Measurements from ENCODE around the gene GSG1L.

GSG1L gene

GRCh38 chr16:28059841-28060575 is 3.5 kb downstream of the GSG1L start:
- ChIA-PET POLR2A (interaction anchor here (0.6 kb wide), 1 partner anchor 432 kb away, joined by 3 read pairs; no protein-coding TSS in a partner anchor), CTCF (no interaction called here)
- DNase-seq (ENCODE audit: extremely low spot score) = no peak
- TF ChIP-seq TARDBP (IDR thresholded peaks at IDR 0.05) (no peak), NFRKB (IDR thresholded peaks at IDR 0.05) (no peak), L3MBTL2 (conservative IDR thresholded peaks at IDR 0.05) (no peak), FOXA1 (IDR thresholded peaks at IDR 0.05) (no peak), FOXM1 (IDR thresholded peaks at IDR 0.05; ENCODE audit: borderline replicate concordance) (no peak), ZNF384 (IDR thresholded peaks at IDR 0.05) (no peak), BHLHE40 (IDR thresholded peaks at IDR 0.05; ENCODE audit: borderline replicate concordance) (no peak)

- no peak for DNase-seq (ENCODE audit: extremely low spot score)
- POLR2A ChIA-PET = no interaction called here
- TF ChIP-seq FOXK2 (IDR thresholded peaks at IDR 0.05) = no peak
- TF ChIP-seq ARNT (IDR thresholded peaks at IDR 0.05) = no peak
- no peak for TF ChIP-seq TARDBP (IDR thresholded peaks at IDR 0.05)
- no peak for TF ChIP-seq SUZ12 (IDR thresholded peaks at IDR 0.05)
- TF ChIP-seq BHLHE40 (IDR thresholded peaks at IDR 0.05; ENCODE audit: borderline replicate concordance) = no peak
- TF ChIP-seq CTBP1 (IDR thresholded peaks at IDR 0.05; ENCODE audit: borderline replicate concordance) = no peak
- no peak for TF ChIP-seq ZNF384 (IDR thresholded peaks at IDR 0.05)
- TF ChIP-seq NFRKB (IDR thresholded peaks at IDR 0.05) = no peak
- TF ChIP-seq LEF1 (IDR thresholded peaks at IDR 0.05; ENCODE audit: borderline replicate concordance) = no peak
- no peak for TF ChIP-seq FOXA1 (IDR thresholded peaks at IDR 0.05)
- TF ChIP-seq FOXM1 (IDR thresholded peaks at IDR 0.05; ENCODE audit: borderline replicate concordance) = no peak
- TF ChIP-seq, protein P1, sequence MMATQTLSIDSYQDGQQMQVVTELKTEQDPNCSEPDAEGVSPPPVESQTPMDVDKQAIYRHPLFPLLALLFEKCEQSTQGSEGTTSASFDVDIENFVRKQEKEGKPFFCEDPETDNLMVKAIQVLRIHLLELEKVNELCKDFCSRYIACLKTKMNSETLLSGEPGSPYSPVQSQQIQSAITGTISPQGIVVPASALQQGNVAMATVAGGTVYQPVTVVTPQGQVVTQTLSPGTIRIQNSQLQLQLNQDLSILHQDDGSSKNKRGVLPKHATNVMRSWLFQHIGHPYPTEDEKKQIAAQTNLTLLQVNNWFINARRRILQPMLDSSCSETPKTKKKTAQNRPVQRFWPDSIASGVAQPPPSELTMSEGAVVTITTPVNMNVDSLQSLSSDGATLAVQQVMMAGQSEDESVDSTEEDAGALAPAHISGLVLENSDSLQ (IDR thresholded peaks at IDR 0.05) = no peak
- no peak for TF ChIP-seq SP1 (IDR thresholded peaks at IDR 0.05)
- CTCF ChIA-PET = no interaction called here
Observed at GRCh38 chr16:28058839-28059589, 4.5 kb downstream of the GSG1L start.

GRCh38 chr16:28057949-28058348 is 5.6 kb downstream of the GSG1L start:
- TF ChIP-seq CTBP1 (IDR thresholded peaks at IDR 0.05; ENCODE audit: borderline replicate concordance) (no peak), TARDBP (IDR thresholded peaks at IDR 0.05) (no peak), ARNT (IDR thresholded peaks at IDR 0.05) (no peak), ZNF384 (IDR thresholded peaks at IDR 0.05) (no peak)
- ChIA-PET CTCF (no interaction called here), POLR2A (no interaction called here)
- no peak for DNase-seq (ENCODE audit: extremely low spot score)

DNA sequence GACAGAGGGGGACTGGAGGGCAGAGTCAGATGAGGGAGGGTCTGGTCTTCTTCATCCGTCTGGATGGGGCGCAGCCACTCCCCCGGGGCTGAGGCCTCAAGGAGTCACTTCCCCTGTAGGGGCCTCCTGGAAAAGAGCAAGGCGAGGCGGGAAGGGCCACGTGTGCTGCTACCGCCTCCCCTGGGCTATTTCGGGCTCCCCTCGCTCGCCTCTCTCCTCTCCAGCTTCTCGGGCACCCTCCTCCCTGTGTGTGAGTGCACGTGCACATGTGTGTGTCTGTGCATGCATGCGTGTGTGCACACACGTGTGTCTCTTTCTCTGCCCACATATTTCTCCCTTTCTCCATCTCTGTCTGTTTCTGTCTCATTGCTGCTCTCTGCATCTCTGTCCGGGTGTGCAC is 10.1 kb downstream of the GSG1L start:
- POLR2A ChIA-PET = no interaction called here
- CTCF ChIA-PET = no interaction called here
- TF ChIP-seq ZNF384 (IDR thresholded peaks at IDR 0.05) = no peak
- TF ChIP-seq, protein P1 (IDR thresholded peaks at IDR 0.05) = no peak
- TF ChIP-seq FOXM1 (IDR thresholded peaks at IDR 0.05; ENCODE audit: borderline replicate concordance) = no peak
- TF ChIP-seq SP1 (IDR thresholded peaks at IDR 0.05) = no peak
- no peak for TF ChIP-seq ARNT (IDR thresholded peaks at IDR 0.05)
- no peak for TF ChIP-seq L3MBTL2 (conservative IDR thresholded peaks at IDR 0.05)
- no peak for TF ChIP-seq HDGF (IDR thresholded peaks at IDR 0.05; ENCODE audit: borderline replicate concordance)
- TF ChIP-seq FOXK2 (IDR thresholded peaks at IDR 0.05) = no peak
- TF ChIP-seq SUZ12 (IDR thresholded peaks at IDR 0.05) = no peak
- TF ChIP-seq NFRKB (IDR thresholded peaks at IDR 0.05) = no peak
- no peak for TF ChIP-seq ELF4 (IDR thresholded peaks at IDR 0.05)
- TF ChIP-seq TARDBP (IDR thresholded peaks at IDR 0.05) = no peak
- TF ChIP-seq CTBP1 (IDR thresholded peaks at IDR 0.05; ENCODE audit: borderline replicate concordance) = no peak
- TF ChIP-seq FOXA1 (IDR thresholded peaks at IDR 0.05) = no peak
- TF ChIP-seq BHLHE40 (IDR thresholded peaks at IDR 0.05; ENCODE audit: borderline replicate concordance) = no peak
- no peak for TF ChIP-seq LEF1 (IDR thresholded peaks at IDR 0.05; ENCODE audit: borderline replicate concordance)
- no peak for DNase-seq (ENCODE audit: extremely low spot score)

DNA sequence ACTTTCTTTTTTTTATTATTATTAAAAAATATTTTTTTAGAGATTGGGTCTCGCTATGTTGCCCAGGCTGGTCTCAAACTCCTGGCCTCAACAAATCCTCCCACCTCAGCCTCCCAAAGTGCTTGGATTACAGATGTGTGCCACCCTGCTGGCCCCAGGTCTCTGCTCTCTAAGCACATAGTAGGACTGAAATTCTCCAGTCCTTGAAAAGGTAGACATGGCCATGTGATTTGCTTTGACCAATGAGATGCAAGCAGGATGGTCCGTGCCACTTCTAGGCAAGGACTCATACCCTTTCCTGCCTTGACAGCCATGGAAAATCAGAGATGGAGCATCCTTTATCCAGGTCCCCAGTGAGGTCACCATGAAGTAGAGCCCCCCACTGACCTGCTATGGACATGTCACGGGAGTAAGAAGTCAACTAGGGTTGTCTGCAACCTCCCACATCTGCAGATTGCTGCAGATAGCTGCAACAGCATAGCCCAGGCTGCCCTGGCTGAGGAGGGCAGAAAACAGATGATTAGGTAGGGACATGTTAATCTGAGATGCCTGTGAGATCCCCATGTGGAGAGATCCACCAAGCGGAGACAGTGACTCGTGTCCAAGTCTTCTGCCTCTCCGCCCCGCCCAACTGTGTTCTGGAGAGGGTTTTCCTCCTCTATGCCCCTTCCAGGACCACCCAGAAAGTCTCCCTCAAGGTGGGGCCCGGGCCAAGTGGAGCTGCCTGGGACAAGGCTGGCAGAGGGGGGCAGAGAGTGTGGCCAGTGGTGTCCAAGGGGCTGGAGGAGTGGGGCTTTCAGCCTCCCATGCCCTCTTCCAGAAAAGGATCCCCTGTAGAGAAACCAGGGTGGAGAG is 11.0 kb downstream of the GSG1L start:
- POLR2A ChIA-PET = interaction anchor here (0.7 kb wide), 1 partner anchor 16 kb away, joined by 3 read pairs; no protein-coding TSS in a partner anchor
- DNase-seq (ENCODE audit: extremely low spot score) = no peak
- TF ChIP-seq LEF1 (IDR thresholded peaks at IDR 0.05; ENCODE audit: borderline replicate concordance) = no peak
- TF ChIP-seq, protein P1 (IDR thresholded peaks at IDR 0.05) = no peak
- CTCF ChIA-PET = no interaction called here

GRCh38 chr16:28051486-28051885 is 12.0 kb downstream of the GSG1L start:
- no peak for DNase-seq (ENCODE audit: extremely low spot score)
- ChIA-PET CTCF (no interaction called here), POLR2A (no interaction called here)
- TF ChIP-seq BHLHE40 (IDR thresholded peaks at IDR 0.05; ENCODE audit: borderline replicate concordance) = no peak
- no peak for TF ChIP-seq LEF1 (IDR thresholded peaks at IDR 0.05; ENCODE audit: borderline replicate concordance)
- no peak for TF ChIP-seq SUZ12 (IDR thresholded peaks at IDR 0.05)
- no peak for TF ChIP-seq FOXM1 (IDR thresholded peaks at IDR 0.05; ENCODE audit: borderline replicate concordance)
- TF ChIP-seq ELF4 (IDR thresholded peaks at IDR 0.05) = no peak
- TF ChIP-seq, protein P1 (IDR thresholded peaks at IDR 0.05) = no peak
- TF ChIP-seq FOXK2 (IDR thresholded peaks at IDR 0.05) = no peak
- no peak for TF ChIP-seq FOXA1 (IDR thresholded peaks at IDR 0.05)
- no peak for TF ChIP-seq ZNF384 (IDR thresholded peaks at IDR 0.05)
- TF ChIP-seq SP1 (IDR thresholded peaks at IDR 0.05) = no peak
- TF ChIP-seq CTBP1 (IDR thresholded peaks at IDR 0.05; ENCODE audit: borderline replicate concordance) = no peak
- no peak for TF ChIP-seq NFRKB (IDR thresholded peaks at IDR 0.05)
- no peak for TF ChIP-seq L3MBTL2 (conservative IDR thresholded peaks at IDR 0.05)
- no peak for TF ChIP-seq HDGF (IDR thresholded peaks at IDR 0.05; ENCODE audit: borderline replicate concordance)
- no peak for TF ChIP-seq TARDBP (IDR thresholded peaks at IDR 0.05)
- TF ChIP-seq ARNT (IDR thresholded peaks at IDR 0.05) = no peak
